GM12891 (cell line): ENCODE measurements around the gene LMF2.

Experiments used
- POLR2A ChIP-seq: IDR thresholded peaks from 2 replicates; pipeline ENCODE4 v1.6.1; 2011; ENCODE audit warnings: low read depth, low read length, control low read depth
- POLR2AphosphoS5 ChIP-seq: IDR thresholded peaks from 2 replicates; pipeline ENCODE4 v1.6.1; 2011; ENCODE audit warnings: low read depth, low read length, control low read depth

DNA sequence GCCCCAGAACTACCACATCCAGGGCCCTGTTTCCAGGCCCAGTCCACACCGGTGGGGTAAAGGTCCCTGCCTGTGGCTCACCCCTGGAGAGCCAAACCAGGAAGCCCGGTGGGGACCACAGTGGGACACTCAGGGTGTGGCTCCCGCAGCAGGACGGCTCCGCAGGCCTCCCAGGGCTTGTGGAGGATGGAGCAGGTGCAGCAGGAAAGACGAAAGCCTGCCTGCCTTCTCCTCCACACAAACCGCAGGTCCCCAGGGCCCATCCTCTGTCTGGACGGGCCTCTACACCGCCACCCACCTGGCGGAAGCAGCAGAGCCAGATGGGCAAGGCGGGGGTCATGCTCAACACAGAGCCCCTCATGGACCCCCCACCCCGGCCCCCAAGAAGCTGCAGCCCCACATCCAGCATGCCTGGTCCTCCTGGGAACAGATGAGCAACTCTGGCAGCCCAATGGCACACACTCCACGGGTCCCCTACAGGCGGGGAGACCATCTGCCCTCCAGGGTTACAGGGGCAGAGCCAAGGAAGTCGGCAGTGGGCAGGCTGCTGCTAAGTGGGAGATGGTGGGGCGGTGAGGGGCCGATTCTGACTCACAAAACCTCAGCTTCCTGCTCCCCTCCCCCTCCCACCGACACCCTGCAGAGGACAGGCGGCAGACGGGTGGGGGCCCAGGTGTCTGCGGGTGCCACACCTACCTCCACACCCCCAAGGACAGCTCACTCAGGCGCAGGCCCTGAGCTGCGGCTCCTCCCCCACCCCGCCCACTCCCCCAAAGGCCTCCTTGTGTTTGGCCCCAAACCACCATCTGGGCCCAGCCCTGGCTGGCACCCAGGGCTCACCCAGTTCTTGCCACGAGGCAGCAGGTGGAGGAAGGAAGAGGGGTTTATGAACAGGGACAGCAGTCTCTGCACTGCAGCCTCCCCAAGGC, 37.9 kb downstream of the LMF2 start:
- TF ChIP-seq POLR2AphosphoS5 (0 out of 2 replicates have a peak, but pooled peaks have one; percentile 13), POLR2A (no peak)
